Measurements from ENCODE around the gene UBE2U.

DNA sequence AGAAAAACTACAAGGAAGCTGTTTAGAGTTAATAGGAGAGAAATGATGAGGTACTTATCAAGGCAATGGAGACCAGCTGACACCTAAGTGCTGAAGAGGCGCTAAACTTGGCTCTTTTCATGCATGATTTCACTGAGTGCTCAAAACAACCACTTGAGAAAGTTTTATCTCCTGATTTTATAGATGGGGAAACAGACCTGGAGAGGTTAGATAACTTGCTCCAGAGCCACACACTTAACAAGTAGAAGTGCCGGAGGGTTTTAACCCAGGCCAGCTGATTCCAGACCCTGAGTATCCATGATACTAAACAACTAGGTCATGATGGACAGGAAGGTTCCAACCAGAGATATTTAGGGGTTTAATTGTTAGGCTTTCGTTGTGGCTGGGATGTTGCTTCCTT, 25.9 kb downstream of the UBE2U start:
- TF ChIP-seq, protein P1, sequence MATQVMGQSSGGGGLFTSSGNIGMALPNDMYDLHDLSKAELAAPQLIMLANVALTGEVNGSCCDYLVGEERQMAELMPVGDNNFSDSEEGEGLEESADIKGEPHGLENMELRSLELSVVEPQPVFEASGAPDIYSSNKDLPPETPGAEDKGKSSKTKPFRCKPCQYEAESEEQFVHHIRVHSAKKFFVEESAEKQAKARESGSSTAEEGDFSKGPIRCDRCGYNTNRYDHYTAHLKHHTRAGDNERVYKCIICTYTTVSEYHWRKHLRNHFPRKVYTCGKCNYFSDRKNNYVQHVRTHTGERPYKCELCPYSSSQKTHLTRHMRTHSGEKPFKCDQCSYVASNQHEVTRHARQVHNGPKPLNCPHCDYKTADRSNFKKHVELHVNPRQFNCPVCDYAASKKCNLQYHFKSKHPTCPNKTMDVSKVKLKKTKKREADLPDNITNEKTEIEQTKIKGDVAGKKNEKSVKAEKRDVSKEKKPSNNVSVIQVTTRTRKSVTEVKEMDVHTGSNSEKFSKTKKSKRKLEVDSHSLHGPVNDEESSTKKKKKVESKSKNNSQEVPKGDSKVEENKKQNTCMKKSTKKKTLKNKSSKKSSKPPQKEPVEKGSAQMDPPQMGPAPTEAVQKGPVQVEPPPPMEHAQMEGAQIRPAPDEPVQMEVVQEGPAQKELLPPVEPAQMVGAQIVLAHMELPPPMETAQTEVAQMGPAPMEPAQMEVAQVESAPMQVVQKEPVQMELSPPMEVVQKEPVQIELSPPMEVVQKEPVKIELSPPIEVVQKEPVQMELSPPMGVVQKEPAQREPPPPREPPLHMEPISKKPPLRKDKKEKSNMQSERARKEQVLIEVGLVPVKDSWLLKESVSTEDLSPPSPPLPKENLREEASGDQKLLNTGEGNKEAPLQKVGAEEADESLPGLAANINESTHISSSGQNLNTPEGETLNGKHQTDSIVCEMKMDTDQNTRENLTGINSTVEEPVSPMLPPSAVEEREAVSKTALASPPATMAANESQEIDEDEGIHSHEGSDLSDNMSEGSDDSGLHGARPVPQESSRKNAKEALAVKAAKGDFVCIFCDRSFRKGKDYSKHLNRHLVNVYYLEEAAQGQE (IDR thresholded peaks at IDR 0.05; ENCODE audit: insufficient read depth in 1 of 2, low read depth in 2 of 2, low read length in 2 of 2) = no peak
- TF ChIP-seq POLR2AphosphoS5 (IDR thresholded peaks at IDR 0.05; ENCODE audit: low read depth, low read length) (no peak), SIN3A (IDR thresholded peaks at IDR 0.05; ENCODE audit: borderline replicate concordance, insufficient read depth, low read length) (no peak), TAF1 (IDR thresholded peaks at IDR 0.05; ENCODE audit: borderline replicate concordance, insufficient read depth, low read length) (no peak), FOXP2 (optimal IDR thresholded peaks at IDR 0.05; ENCODE audit: borderline replicate concordance, extremely low read depth, extremely low read length, insufficient read depth) (no peak)

All from PFSK-1 (cell line).